Thyroid gland (tissue), 4 donors: Measurements from ENCODE around the gene CERK. TPM values are rescaled to one million over a fixed set of nuclear protein-coding genes. Genes with fewer than 3 reads are reported as not detected.

Experiments used
- DNase-seq, 2 donors: peaks; one replicate each; pipeline ENCODE4 v3.0.0-alpha.2; 2019
- H3K27ac ChIP-seq, 3 donors: fragments of 200-600 bp; sonication (generic); 1 replicate in 2 of 3; 2 replicates in 1 of 3; pipeline ENCODE4 v1.5.1; 2016 to 2019; ENCODE audit warnings: mild to moderate bottlenecking in 1 of 3, moderate library complexity in 1 of 3
- H3K27me3 ChIP-seq: fragments of 200-600 bp; sonication (generic); one replicate; pipeline ENCODE4 v1.5.1; 2019
- H3K36me3 ChIP-seq, 2 donors: fragments of 200-600 bp; sonication (generic); one replicate each; pipeline ENCODE4 v1.5.1; 2016 to 2019
- H3K4me1 ChIP-seq, 2 donors: fragments of 200-600 bp; sonication (generic); one replicate each; pipeline ENCODE4 v1.5.1; 2017 to 2019
- H3K4me3 ChIP-seq, 3 donors: fragments of 200-600 bp; sonication (generic); replicated peaks in 1 of 3; 1 replicate in 2 of 3; 2 replicates in 1 of 3; pipeline ENCODE4 v1.5.1; 2016; ENCODE audit warnings: mild to moderate bottlenecking in 1 of 3
- H3K9me3 ChIP-seq: fragments of 200-600 bp; sonication (generic); one replicate; pipeline ENCODE4 v1.5.1; 2017
- CTCF ChIP-seq, 6 experiments: fragments of 200-600 bp in 3 of 6; fragments of 450-650 bp in 3 of 6; sonication (generic) in 3 of 6; IDR thresholded peaks; one replicate each; pipeline ENCODE4 v1.5.1; 2016 to 2019; ENCODE audit warnings: antibody characterized with exemption in 6 of 6, mild to moderate bottlenecking in 2 of 6, inconsistent platforms in 1 of 6, moderate library complexity in 1 of 6
- POLR2A ChIP-seq, 2 donors: fragments of 450-650 bp; IDR thresholded peaks; one replicate each; pipeline ENCODE4 v1.6.1; 2017; ENCODE audit warnings: antibody characterized with exemption in 2 of 2, mild to moderate bottlenecking in 2 of 2, moderate library complexity in 1 of 2
- WGBS, 2 donors: methylation state at CpG; one replicate each; pipeline ENCODE4 v1.1.5; 2017; 5-methylcytosine and 5-hydroxymethylcytosine counted together
- intact Hi-C: fragments of 100-400 bp; cut with DNase I; formaldehyde crosslinking; loops from one replicate; pipeline ENCODE4 v1.15.1; 2023
- total RNA-seq, 4 donors: library from RNA; depleted of rRNA; stranded (reverse); fragments of >200 nt; gene quantifications; one replicate each; pipeline ENCODE4 v1.2.3, GENCODE V29; 2016

CERK gene
- total RNA-seq, 4 donors from 2014 or later, result 74.6 to 84.7 (median 81.5) TPM

- Histone ChIP-seq H3K27me3 (no peaks in the 10 kb centered on the region), H3K4me3 (no peak overlapping the region), H3K27ac (no peak overlapping the region), H3K36me3 (no peaks in the 10 kb centered on the region), H3K4me1 (peaks cover 8 to 41% of the 10 kb centered on the region in 2 donors), H3K9me3 (no peaks in the 10 kb centered on the region)
- TF ChIP-seq CTCF (IDR thresholded peaks at IDR 0.05) (no peak), POLR2A (IDR thresholded peaks at IDR 0.05) (no peak)
- intact Hi-C loops, result no loop called here
- WGBS, 2 donors, result 74 to 91% methylated on average over 10 to 15 of the region's 20 CpGs
- DNase-seq, result no peak
Measured at GRCh38 chr22:46748206-46748907, 10.3 kb upstream of the CERK start.

GRCh38 chr22:46747646-46748045, 9.6 kb upstream of the CERK start:
- Histone ChIP-seq H3K9me3 (no peaks in the 10 kb centered on the region), H3K27ac (no peak overlapping the region), H3K27me3 (no peaks in the 10 kb centered on the region), H3K36me3 (no peaks in the 10 kb centered on the region), H3K4me3 (no peak overlapping the region), H3K4me1 (peaks cover 5 to 35% of the 10 kb centered on the region in 2 donors)
- DNase-seq, result no peak
- WGBS, 2 donors, result 86 to 94% methylated on average over 5 to 8 of the region's 8 CpGs
- intact Hi-C loops, result no loop called here
- TF ChIP-seq CTCF (IDR thresholded peaks at IDR 0.05), result no peak
- no peak for TF ChIP-seq POLR2A (IDR thresholded peaks at IDR 0.05)

- TF ChIP-seq CTCF (IDR thresholded peaks at IDR 0.05) (no peak), POLR2A (IDR thresholded peaks at IDR 0.05) (no peak)
- 90 to 100% methylated on average over 3 to 11 of the region's 11 CpGs for WGBS, 2 donors
- H3K27me3 ChIP-seq, result no peaks in the 10 kb centered on the region
Measured at GRCh38 chr22:46746620-46747019, 8.6 kb upstream of the CERK start.

GRCh38 chr22:46746192-46746591, 8.1 kb upstream of the CERK start:
- DNase-seq, result no peak
- H3K27me3 ChIP-seq, result no peaks in the 10 kb centered on the region
- H3K4me3 ChIP-seq, result no peak overlapping the region
- no peaks in the 10 kb centered on the region for H3K36me3 ChIP-seq
- intact Hi-C loops, result no loop called here
- peaks cover 5 to 21% of the 10 kb centered on the region in 2 donors for H3K4me1 ChIP-seq
- 75 to 81% methylated on average over 5 of the region's 5 CpGs for WGBS, 2 donors
- no peak overlapping the region for H3K27ac ChIP-seq
- no peaks in the 10 kb centered on the region for H3K9me3 ChIP-seq
- no peak for TF ChIP-seq POLR2A (IDR thresholded peaks at IDR 0.05)
- no peak for TF ChIP-seq CTCF (IDR thresholded peaks at IDR 0.05)

More at GRCh38 chr22:46746620-46747019, 8.6 kb upstream of the CERK start:
- no peak overlapping the region for H3K4me3 ChIP-seq
- H3K27ac ChIP-seq, result no peak overlapping the region
- DNase-seq, result no peak
- no peaks in the 10 kb centered on the region for H3K36me3 ChIP-seq
- H3K4me1 ChIP-seq, result peaks cover 5 to 25% of the 10 kb centered on the region in 2 donors
- H3K9me3 ChIP-seq, result no peaks in the 10 kb centered on the region
- intact Hi-C loops, result no loop called here

- DNase-seq, result no peak
- H3K4me1 ChIP-seq, result peaks cover 0 to 7% of the 10 kb centered on the region in 2 donors
- WGBS, 2 donors, result 86 to 92% methylated on average over 6 of the region's 6 CpGs
- no peaks in the 10 kb centered on the region for H3K36me3 ChIP-seq
- intact Hi-C loops, result no loop called here
- H3K27ac ChIP-seq, result no peak overlapping the region
- TF ChIP-seq POLR2A (IDR thresholded peaks at IDR 0.05), result no peak
- no peak for TF ChIP-seq CTCF (IDR thresholded peaks at IDR 0.05)
- H3K27me3 ChIP-seq, result no peaks in the 10 kb centered on the region
- H3K9me3 ChIP-seq, result no peaks in the 10 kb centered on the region
- no peak overlapping the region for H3K4me3 ChIP-seq
Measured at GRCh38 chr22:46744581-46744980, 6.5 kb upstream of the CERK start.
